ENCODE measurements around the gene ITGAX. TPM values are rescaled to one million over a fixed set of nuclear protein-coding genes. Genes with fewer than 3 reads are reported as not detected.

The ITGAX gene
- total RNA-seq, 1 experiment from 2014 or later, result 1.9 TPM

DNA sequence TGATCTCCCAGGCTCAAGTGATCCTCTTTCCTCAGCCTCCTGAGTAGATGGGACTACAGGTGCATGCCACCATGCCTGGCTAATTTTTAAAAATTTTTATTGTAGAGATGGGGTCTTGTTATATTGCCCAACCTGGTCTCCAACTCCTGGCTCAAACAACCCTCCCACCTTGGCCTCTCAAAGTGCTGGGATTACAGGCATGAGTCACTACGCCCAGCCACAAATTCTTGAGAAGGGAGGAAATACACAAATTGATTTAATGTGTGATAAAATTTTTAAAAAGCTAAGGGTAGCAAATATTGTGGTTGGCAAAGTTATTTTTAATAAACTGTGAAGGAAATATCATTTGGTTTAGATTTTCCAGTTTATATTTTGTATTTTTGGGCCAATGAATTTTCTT, 47.7 kb downstream of the ITGAX start:
- ChIA-PET POLR2A (no interaction called here), RAD21 (ENCODE audit: low non-redundant PET in 1 of 2, low total read pairs in 2 of 2, uncharacterized antibody in 2 of 2, unreplicated experiment in 2 of 2) (no interaction called here), CTCF (no interaction called here)
- intact Hi-C loops (cut with micrococcal nuclease), result no loop called here
- no peak for DNase-seq (ENCODE audit: low read depth, low spot score)
- peak overlapping the region; percentile 88 for H3K4me2 ChIP-seq (ENCODE audit: low read length)
- no TSS peak for BruUV-seq (replicated peaks)
- peaks cover 9 to 18% of the 10 kb centered on the region in 2 experiments for H3K4me1 ChIP-seq (ENCODE audit: control insufficient read depth in 1 of 2, insufficient read depth in 2 of 2, low read length in 2 of 2)
- peaks cover 36% of the 10 kb centered on the region for H3K79me2 ChIP-seq (ENCODE audit: insufficient read depth, low read length)
- H3K9me3 ChIP-seq (ENCODE audit: control insufficient read depth in 1 of 2, insufficient read depth in 1 of 2, low read depth in 1 of 2, low read length in 2 of 2), result peaks cover 0 to 7% of the 10 kb centered on the region in 2 experiments; a peak in 1 of 4 replicates
- H3K9me2 ChIP-seq (ENCODE audit: insufficient read depth), result no peaks in the 10 kb centered on the region
- H3K27me3 ChIP-seq (ENCODE audit: insufficient read depth, low read length), result no peaks in the 10 kb centered on the region
- H3K36me3 ChIP-seq (ENCODE audit: control insufficient read depth in 1 of 2, insufficient read depth in 2 of 2, low read length in 2 of 2), result peaks cover 0 to 14% of the 10 kb centered on the region in 2 experiments; a peak in 1 of 4 replicates
- no peak for ATAC-seq
- no peak overlapping the region for H2AFZ ChIP-seq (ENCODE audit: low read depth, low read length, poor library complexity, severe bottlenecking)
- H4K20me1 ChIP-seq (ENCODE audit: insufficient read depth), result no peaks in the 10 kb centered on the region
- H3K9ac ChIP-seq (ENCODE audit: low read length), result no peak overlapping the region
- H3K4me3 ChIP-seq (replicated peaks in 1 of 2; ENCODE audit: low read depth in 1 of 2, low read length in 2 of 2), result no peak overlapping the region
- TF ChIP-seq, protein P1, sequence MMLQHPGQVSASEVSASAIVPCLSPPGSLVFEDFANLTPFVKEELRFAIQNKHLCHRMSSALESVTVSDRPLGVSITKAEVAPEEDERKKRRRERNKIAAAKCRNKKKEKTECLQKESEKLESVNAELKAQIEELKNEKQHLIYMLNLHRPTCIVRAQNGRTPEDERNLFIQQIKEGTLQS (IDR thresholded peaks at IDR 0.05), result no peak
- TF ChIP-seq, protein P2, sequence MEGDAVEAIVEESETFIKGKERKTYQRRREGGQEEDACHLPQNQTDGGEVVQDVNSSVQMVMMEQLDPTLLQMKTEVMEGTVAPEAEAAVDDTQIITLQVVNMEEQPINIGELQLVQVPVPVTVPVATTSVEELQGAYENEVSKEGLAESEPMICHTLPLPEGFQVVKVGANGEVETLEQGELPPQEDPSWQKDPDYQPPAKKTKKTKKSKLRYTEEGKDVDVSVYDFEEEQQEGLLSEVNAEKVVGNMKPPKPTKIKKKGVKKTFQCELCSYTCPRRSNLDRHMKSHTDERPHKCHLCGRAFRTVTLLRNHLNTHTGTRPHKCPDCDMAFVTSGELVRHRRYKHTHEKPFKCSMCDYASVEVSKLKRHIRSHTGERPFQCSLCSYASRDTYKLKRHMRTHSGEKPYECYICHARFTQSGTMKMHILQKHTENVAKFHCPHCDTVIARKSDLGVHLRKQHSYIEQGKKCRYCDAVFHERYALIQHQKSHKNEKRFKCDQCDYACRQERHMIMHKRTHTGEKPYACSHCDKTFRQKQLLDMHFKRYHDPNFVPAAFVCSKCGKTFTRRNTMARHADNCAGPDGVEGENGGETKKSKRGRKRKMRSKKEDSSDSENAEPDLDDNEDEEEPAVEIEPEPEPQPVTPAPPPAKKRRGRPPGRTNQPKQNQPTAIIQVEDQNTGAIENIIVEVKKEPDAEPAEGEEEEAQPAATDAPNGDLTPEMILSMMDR (IDR thresholded peaks at IDR 0.05 in 2 of 3, conservative IDR thresholded peaks at IDR 0.05 in 1 of 3; ENCODE audit: borderline replicate concordance in 1 of 3, insufficient read depth in 1 of 3, low read depth in 2 of 3, low read length in 2 of 3), result no peak
- no peak for TF ChIP-seq CEBPB (IDR thresholded peaks at IDR 0.05; ENCODE audit: low read depth)
- TF ChIP-seq POLR2AphosphoS5 (IDR thresholded peaks at IDR 0.05; ENCODE audit: low read depth, low read length), result no peak
- TF ChIP-seq, protein P3, sequence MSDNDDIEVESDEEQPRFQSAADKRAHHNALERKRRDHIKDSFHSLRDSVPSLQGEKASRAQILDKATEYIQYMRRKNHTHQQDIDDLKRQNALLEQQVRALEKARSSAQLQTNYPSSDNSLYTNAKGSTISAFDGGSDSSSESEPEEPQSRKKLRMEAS (IDR thresholded peaks at IDR 0.05), result no peak
- no peak; the same call in 1 of the 2 replicates for TF ChIP-seq FOSL1 (IDR thresholded peaks at IDR 0.05; ENCODE audit: low read depth)
- no peak for TF ChIP-seq CBX3 (IDR thresholded peaks at IDR 0.05; ENCODE audit: low read depth)
- TF ChIP-seq, protein P4, sequence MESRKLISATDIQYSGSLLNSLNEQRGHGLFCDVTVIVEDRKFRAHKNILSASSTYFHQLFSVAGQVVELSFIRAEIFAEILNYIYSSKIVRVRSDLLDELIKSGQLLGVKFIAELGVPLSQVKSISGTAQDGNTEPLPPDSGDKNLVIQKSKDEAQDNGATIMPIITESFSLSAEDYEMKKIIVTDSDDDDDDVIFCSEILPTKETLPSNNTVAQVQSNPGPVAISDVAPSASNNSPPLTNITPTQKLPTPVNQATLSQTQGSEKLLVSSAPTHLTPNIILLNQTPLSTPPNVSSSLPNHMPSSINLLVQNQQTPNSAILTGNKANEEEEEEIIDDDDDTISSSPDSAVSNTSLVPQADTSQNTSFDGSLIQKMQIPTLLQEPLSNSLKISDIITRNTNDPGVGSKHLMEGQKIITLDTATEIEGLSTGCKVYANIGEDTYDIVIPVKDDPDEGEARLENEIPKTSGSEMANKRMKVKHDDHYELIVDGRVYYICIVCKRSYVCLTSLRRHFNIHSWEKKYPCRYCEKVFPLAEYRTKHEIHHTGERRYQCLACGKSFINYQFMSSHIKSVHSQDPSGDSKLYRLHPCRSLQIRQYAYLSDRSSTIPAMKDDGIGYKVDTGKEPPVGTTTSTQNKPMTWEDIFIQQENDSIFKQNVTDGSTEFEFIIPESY (IDR thresholded peaks at IDR 0.05; ENCODE audit: extremely low read depth, insufficient replicate concordance, low read length), result no peak
- TF ChIP-seq ZNF274 (IDR thresholded peaks at IDR 0.05; ENCODE audit: low read depth, low read length), result no peak
- no peak for TF ChIP-seq JUND (IDR thresholded peaks at IDR 0.05)
- TF ChIP-seq SP1 (IDR thresholded peaks at IDR 0.05; ENCODE audit: low read depth), result no peak
- TF ChIP-seq SIN3A (IDR thresholded peaks at IDR 0.05; ENCODE audit: low read depth), result no peak
- TF ChIP-seq ELF1 (IDR thresholded peaks at IDR 0.05; ENCODE audit: borderline replicate concordance, low read depth), result no peak
- TF ChIP-seq, protein P5, sequence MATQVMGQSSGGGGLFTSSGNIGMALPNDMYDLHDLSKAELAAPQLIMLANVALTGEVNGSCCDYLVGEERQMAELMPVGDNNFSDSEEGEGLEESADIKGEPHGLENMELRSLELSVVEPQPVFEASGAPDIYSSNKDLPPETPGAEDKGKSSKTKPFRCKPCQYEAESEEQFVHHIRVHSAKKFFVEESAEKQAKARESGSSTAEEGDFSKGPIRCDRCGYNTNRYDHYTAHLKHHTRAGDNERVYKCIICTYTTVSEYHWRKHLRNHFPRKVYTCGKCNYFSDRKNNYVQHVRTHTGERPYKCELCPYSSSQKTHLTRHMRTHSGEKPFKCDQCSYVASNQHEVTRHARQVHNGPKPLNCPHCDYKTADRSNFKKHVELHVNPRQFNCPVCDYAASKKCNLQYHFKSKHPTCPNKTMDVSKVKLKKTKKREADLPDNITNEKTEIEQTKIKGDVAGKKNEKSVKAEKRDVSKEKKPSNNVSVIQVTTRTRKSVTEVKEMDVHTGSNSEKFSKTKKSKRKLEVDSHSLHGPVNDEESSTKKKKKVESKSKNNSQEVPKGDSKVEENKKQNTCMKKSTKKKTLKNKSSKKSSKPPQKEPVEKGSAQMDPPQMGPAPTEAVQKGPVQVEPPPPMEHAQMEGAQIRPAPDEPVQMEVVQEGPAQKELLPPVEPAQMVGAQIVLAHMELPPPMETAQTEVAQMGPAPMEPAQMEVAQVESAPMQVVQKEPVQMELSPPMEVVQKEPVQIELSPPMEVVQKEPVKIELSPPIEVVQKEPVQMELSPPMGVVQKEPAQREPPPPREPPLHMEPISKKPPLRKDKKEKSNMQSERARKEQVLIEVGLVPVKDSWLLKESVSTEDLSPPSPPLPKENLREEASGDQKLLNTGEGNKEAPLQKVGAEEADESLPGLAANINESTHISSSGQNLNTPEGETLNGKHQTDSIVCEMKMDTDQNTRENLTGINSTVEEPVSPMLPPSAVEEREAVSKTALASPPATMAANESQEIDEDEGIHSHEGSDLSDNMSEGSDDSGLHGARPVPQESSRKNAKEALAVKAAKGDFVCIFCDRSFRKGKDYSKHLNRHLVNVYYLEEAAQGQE (IDR thresholded peaks at IDR 0.05; ENCODE audit: low read depth), result no peak
- TF ChIP-seq EGR1 (IDR thresholded peaks at IDR 0.05; ENCODE audit: low read depth), result no peak
- no peak for TF ChIP-seq EZH2phosphoT487 (IDR thresholded peaks at IDR 0.05; ENCODE audit: borderline replicate concordance)
- no peak overlapping the region for H3K27ac ChIP-seq (ENCODE audit: low read depth, low read length)
